Ovary (tissue), 3 donors: ENCODE measurements around the gene RAPGEF6.

Experiments
- POLR2A ChIP-seq: fragments of 450-650 bp; IDR thresholded peaks from one replicate; pipeline ENCODE4 v1.6.1; 2017; ENCODE audit warnings: antibody characterized with exemption, mild to moderate bottlenecking, moderate library complexity
- TF ChIP-seq, protein P1 (sequence below), 3 donors: fragments of 450-650 bp in 2 of 3; fragments of 200-600 bp in 1 of 3; IDR thresholded peaks; one replicate each; pipeline versions ENCODE4 v1.5.1 to v1.8.0; 2016 to 2022; ENCODE audit warnings: antibody characterized with exemption in 3 of 3, mild to moderate bottlenecking in 1 of 3
- donor health status: DM: no; HTN: no; CAD: no.

DNA sequence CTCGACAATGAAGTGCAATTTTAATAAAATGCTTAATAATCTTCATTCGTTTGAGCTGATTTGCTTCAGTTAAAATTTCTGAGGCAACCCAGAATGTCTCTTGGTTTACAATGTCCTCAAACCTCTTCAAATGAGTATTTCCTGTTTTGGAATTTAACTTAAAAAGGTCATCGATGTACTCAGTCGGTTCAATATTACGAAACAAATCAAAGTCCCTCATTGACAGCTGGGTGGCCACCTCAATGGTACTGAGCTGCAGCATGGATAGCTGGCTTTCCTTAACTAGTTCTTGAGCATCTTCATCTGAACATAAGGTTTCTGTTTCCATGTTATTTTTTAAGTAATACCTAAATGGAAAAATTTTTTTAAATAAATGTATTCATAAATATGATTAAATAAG lies 173.3 kb downstream of the RAPGEF6 start:
- TF ChIP-seq, protein P1, sequence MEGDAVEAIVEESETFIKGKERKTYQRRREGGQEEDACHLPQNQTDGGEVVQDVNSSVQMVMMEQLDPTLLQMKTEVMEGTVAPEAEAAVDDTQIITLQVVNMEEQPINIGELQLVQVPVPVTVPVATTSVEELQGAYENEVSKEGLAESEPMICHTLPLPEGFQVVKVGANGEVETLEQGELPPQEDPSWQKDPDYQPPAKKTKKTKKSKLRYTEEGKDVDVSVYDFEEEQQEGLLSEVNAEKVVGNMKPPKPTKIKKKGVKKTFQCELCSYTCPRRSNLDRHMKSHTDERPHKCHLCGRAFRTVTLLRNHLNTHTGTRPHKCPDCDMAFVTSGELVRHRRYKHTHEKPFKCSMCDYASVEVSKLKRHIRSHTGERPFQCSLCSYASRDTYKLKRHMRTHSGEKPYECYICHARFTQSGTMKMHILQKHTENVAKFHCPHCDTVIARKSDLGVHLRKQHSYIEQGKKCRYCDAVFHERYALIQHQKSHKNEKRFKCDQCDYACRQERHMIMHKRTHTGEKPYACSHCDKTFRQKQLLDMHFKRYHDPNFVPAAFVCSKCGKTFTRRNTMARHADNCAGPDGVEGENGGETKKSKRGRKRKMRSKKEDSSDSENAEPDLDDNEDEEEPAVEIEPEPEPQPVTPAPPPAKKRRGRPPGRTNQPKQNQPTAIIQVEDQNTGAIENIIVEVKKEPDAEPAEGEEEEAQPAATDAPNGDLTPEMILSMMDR (IDR thresholded peaks at IDR 0.05): no peak
- TF ChIP-seq POLR2A: no peak
